Sigmoid colon (tissue), 7 donors: Measurements from ENCODE around the gene NEB. TPM values are rescaled to one million over a fixed set of nuclear protein-coding genes. Genes with fewer than 3 reads are reported as not detected.

Experiments
- DNase-seq: peaks from one replicate; pipeline ENCODE4 v3.0.0-alpha.2; 2019
- H3K27ac ChIP-seq, 4 donors: fragments of 200-600 bp; sonication (generic); one replicate each; pipeline ENCODE4 v1.5.1; 2016 to 2019; ENCODE audit warnings: mild to moderate bottlenecking in 1 of 4
- H3K27me3 ChIP-seq, 3 donors: fragments of 200-600 bp; sonication (generic); one replicate each; pipeline ENCODE4 v1.5.1; 2019; ENCODE audit warnings: mild to moderate bottlenecking in 1 of 3
- H3K36me3 ChIP-seq, 4 donors: fragments of 200-600 bp; sonication (generic); one replicate each; pipeline ENCODE4 v1.5.1; 2016 to 2019
- H3K4me1 ChIP-seq, 4 donors: fragments of 200-600 bp; sonication (generic); one replicate each; pipeline ENCODE4 v1.5.1; 2017 to 2019
- H3K4me3 ChIP-seq, 4 donors: fragments of 200-600 bp; sonication (generic); one replicate each; pipeline ENCODE4 v1.5.1; 2017 to 2019; ENCODE audit warnings: mild to moderate bottlenecking in 2 of 4, moderate library complexity in 1 of 4
- H3K9me3 ChIP-seq, 4 donors: fragments of 200-600 bp in 3 of 4; sonication (generic) in 3 of 4; one replicate each; pipeline versions ENCODE4 v1.5.1 to v1.6.1; 2013 to 2019
- CTCF ChIP-seq, 4 experiments: fragments of 450-650 bp in 3 of 4; fragments of 200-600 bp in 1 of 4; IDR thresholded peaks; one replicate each; pipeline ENCODE4 v1.5.1; 2016 to 2019; ENCODE audit warnings: antibody characterized with exemption in 4 of 4, mild to moderate bottlenecking in 3 of 4, moderate library complexity in 2 of 4
- EP300 ChIP-seq, 4 donors: sonication (generic); formaldehyde crosslinking; IDR thresholded peaks; one replicate each; pipeline ENCODE4 v1.6.1; 2017; ENCODE audit warnings: antibody characterized with exemption in 4 of 4
- POLR2A ChIP-seq, 2 donors: fragments of 450-650 bp; IDR thresholded peaks; one replicate each; pipeline ENCODE4 v1.6.1; 2016; ENCODE audit warnings: antibody characterized with exemption in 2 of 2, mild to moderate bottlenecking in 2 of 2, moderate library complexity in 2 of 2
- POLR2AphosphoS5 ChIP-seq, 4 donors: sonication (generic); formaldehyde crosslinking; IDR thresholded peaks; one replicate each; pipeline ENCODE4 v1.6.1; 2017; ENCODE audit warnings: antibody characterized with exemption in 4 of 4
- WGBS, 2 donors: extraction: QIAGEN DNeasy Blood & Tissue Kit; methylation state at CpG; one replicate each; pipeline ENCODE4 v1.1.7; 2013; 5-methylcytosine and 5-hydroxymethylcytosine counted together
- intact Hi-C: fragments of 100-400 bp; cut with DNase I; formaldehyde crosslinking; loops from one replicate; pipeline ENCODE4 v1.15.1; 2023
- polyA plus RNA-seq, 3 donors: library from polyadenylated mRNA; stranded (reverse); fragments of 200-250 nt; gene quantifications; one replicate each; pipeline ENCODE4 v1.2.3, GENCODE V29; 2013
- total RNA-seq, 4 donors: library from RNA; depleted of rRNA; stranded (reverse); fragments of >200 nt; gene quantifications; one replicate each; pipeline ENCODE4 v1.1.0, GENCODE V29; 2016
- donor health status: healthy with polysubstance abuse.
- donor health status: Bipolar disorder and iron deficiency.
- donor health status: healthy.

NEB gene
- total and polyA plus RNA-seq, 7 donors, result under 0.01 to 1.4 (median 0.60) TPM; not detected in 1

GRCh38 chr2:151637271-151637781 lies 97.0 kb downstream of the NEB start:
- no peak for DNase-seq
- WGBS, 2 donors, result 44 to 64% methylated on average over 8 of the region's 8 CpGs
- H3K4me3 ChIP-seq, result no peak overlapping the region
- TF ChIP-seq POLR2A (IDR thresholded peaks at IDR 0.05) (no peak), EP300 (IDR thresholded peaks at IDR 0.05) (no peak), CTCF (IDR thresholded peaks at IDR 0.05) (no peak), POLR2AphosphoS5 (IDR thresholded peaks at IDR 0.05) (no peak)
- H3K9me3 ChIP-seq, result peaks cover 0 to 2% (median 1%) of the 10 kb centered on the region in 4 donors
- no peaks in the 10 kb centered on the region for H3K27me3 ChIP-seq
- H3K4me1 ChIP-seq, result peaks cover 0 to 14% (median 6%) of the 10 kb centered on the region in 4 donors
- H3K27ac ChIP-seq, result no peak overlapping the region
- intact Hi-C loops, result no loop called here
- H3K36me3 ChIP-seq, result no peaks in the 10 kb centered on the region

GRCh38 chr2:151634736-151635467 lies 99.4 kb downstream of the NEB start:
- TF ChIP-seq POLR2A (IDR thresholded peaks at IDR 0.05) (no peak), CTCF (IDR thresholded peaks at IDR 0.05) (no peak), EP300 (IDR thresholded peaks at IDR 0.05) (no peak), POLR2AphosphoS5 (IDR thresholded peaks at IDR 0.05) (no peak)
- H3K27ac ChIP-seq, result no peak overlapping the region
- intact Hi-C loops, result no loop called here
- H3K9me3 ChIP-seq, result peaks cover 0 to 2% (median 1%) of the 10 kb centered on the region in 4 donors
- H3K27me3 ChIP-seq, result no peaks in the 10 kb centered on the region
- 96 to 97% methylated on average over 4 of the region's 4 CpGs for WGBS, 2 donors
- H3K4me3 ChIP-seq, result no peak overlapping the region
- DNase-seq, result no peak
- peaks cover 0 to 14% (median 6%) of the 10 kb centered on the region in 4 donors for H3K4me1 ChIP-seq
- H3K36me3 ChIP-seq, result no peaks in the 10 kb centered on the region

GRCh38 chr2:151632993-151633565 lies 101.2 kb downstream of the NEB start:
- Histone ChIP-seq H3K36me3 (no peaks in the 10 kb centered on the region), H3K4me1 (peaks cover 0 to 10% (median 2%) of the 10 kb centered on the region in 4 donors), H3K4me3 (no peak overlapping the region), H3K27me3 (no peaks in the 10 kb centered on the region), H3K27ac (no peak overlapping the region), H3K9me3 (peaks cover 0 to 2% (median 1%) of the 10 kb centered on the region in 4 donors)
- 47 to 48% methylated on average over 1 of the region's 1 CpG for WGBS, 2 donors
- intact Hi-C loops, result no loop called here
- TF ChIP-seq CTCF (IDR thresholded peaks at IDR 0.05) (no peak), POLR2A (IDR thresholded peaks at IDR 0.05) (no peak), EP300 (IDR thresholded peaks at IDR 0.05) (no peak), POLR2AphosphoS5 (IDR thresholded peaks at IDR 0.05) (no peak)
- no peak for DNase-seq

GRCh38 chr2:151630372-151630771 lies 103.9 kb downstream of the NEB start:
- Histone ChIP-seq H3K4me3 (no peak overlapping the region), H3K4me1 (no peaks in the 10 kb centered on the region), H3K9me3 (peaks cover 0 to 2% (median 1%) of the 10 kb centered on the region in 4 donors), H3K27ac (no peak overlapping the region), H3K27me3 (no peaks in the 10 kb centered on the region), H3K36me3 (no peaks in the 10 kb centered on the region)
- intact Hi-C loops, result no loop called here
- TF ChIP-seq EP300 (IDR thresholded peaks at IDR 0.05) (no peak), CTCF (IDR thresholded peaks at IDR 0.05) (no peak), POLR2A (IDR thresholded peaks at IDR 0.05) (no peak), POLR2AphosphoS5 (IDR thresholded peaks at IDR 0.05) (no peak)
- DNase-seq, result no peak
- WGBS, 2 donors, result 13 to 53% methylated on average over 1 of the region's 1 CpG
